Endothelial cell of umbilical vein (primary cell): ENCODE measurements around the gene NOL12. TPM values are rescaled to one million over a fixed set of nuclear protein-coding genes. Genes with fewer than 3 reads are reported as not detected.

Source experiments
- BruUV-seq: library from RNA; stranded (reverse); fragments of 400-500 nt; replicated peaks from 2 replicates; lab custom pipeline; 2021; lab: Mats Ljungman, UMichigan
- CTCF ChIA-PET: fragments of 300-600, 350-600 bp; sonication (Branson Sonifier 250); formaldehyde crosslinking; loops from one replicate; lab custom pipeline; 2021; ENCODE audit warnings: antibody characterized with exemption, inconsistent platforms; lab: Charles Lee
- POLR2A ChIA-PET: fragments of 300-600, 350-600 bp; sonication (Branson Sonifier 250); formaldehyde crosslinking; loops from one replicate; lab custom pipeline; 2021; ENCODE audit warnings: antibody characterized with exemption, inconsistent platforms; lab: Charles Lee
- DNase-seq: peaks from one replicate; pipeline ENCODE4 v3.0.0-alpha.2; 2011; ENCODE audit warnings: low read depth, low spot score
- FAIRE-seq: peaks from 2 replicates; lab custom pipeline; 2011; peaks lifted over from hg19 to GRCh38; lab: Jason Lieb, UNC
- H2AFZ ChIP-seq: 2 replicates; pipeline ENCODE4 v1.6.0; 2012; ENCODE audit warnings: low read depth, low read length, control low read depth, inconsistent platforms
- H3K27ac ChIP-seq: 2 replicates; pipeline ENCODE4 v1.5.1; 2011; ENCODE audit warnings: low read depth, mild to moderate bottlenecking, control low read depth, low read length, moderate library complexity; ENCODE audit not compliant: insufficient read depth
- H3K27me3 ChIP-seq, 2 experiments: 2 replicates each; pipeline versions ENCODE4 v1.6.0 to v1.6.1; 2011; ENCODE audit warnings: low read length in 2 of 2, mixed read lengths in 1 of 2; ENCODE audit not compliant: control insufficient read depth in 2 of 2, insufficient read depth in 2 of 2
- H3K36me3 ChIP-seq, 2 experiments: 2 replicates in 1 of 2; 3 replicates in 1 of 2; pipeline ENCODE4 v1.5.1; 2011; ENCODE audit warnings: low read length in 2 of 2, mild to moderate bottlenecking in 1 of 2, moderate library complexity in 1 of 2; ENCODE audit not compliant: control insufficient read depth in 2 of 2, insufficient read depth in 2 of 2; ENCODE audit errors: extremely low read depth in 1 of 2
- H3K4me1 ChIP-seq: 3 replicates; pipeline ENCODE4 v1.5.1; 2011; ENCODE audit warnings: mild to moderate bottlenecking, low read length; ENCODE audit not compliant: control insufficient read depth, insufficient read depth; ENCODE audit errors: extremely low read depth
- H3K4me2 ChIP-seq: 2 replicates; pipeline ENCODE4 v1.6.1; 2011; ENCODE audit warnings: low read length, control low read depth, mixed read lengths; ENCODE audit not compliant: insufficient read depth
- H3K4me3 ChIP-seq, 3 experiments: fragments of 200-600 bp in 1 of 3; sonication (generic), shearing (Covaris generic) in 1 of 3; replicated peaks in 1 of 3; 2 replicates each; pipeline ENCODE4 v1.5.1; 2011 to 2016; ENCODE audit warnings: control low read depth in 3 of 3, low read length in 3 of 3, mild to moderate bottlenecking in 2 of 3, inconsistent platforms in 1 of 3, low read depth in 1 of 3, moderate library complexity in 1 of 3; ENCODE audit not compliant: insufficient read depth in 1 of 3
- H3K79me2 ChIP-seq: 2 replicates; pipeline ENCODE4 v1.6.0; 2012; ENCODE audit warnings: low read length, inconsistent platforms; ENCODE audit not compliant: control insufficient read depth, insufficient read depth
- H3K9ac ChIP-seq: replicated peaks from 2 replicates; pipeline ENCODE3; 2011; ENCODE audit warnings: low read length, control low read depth; ENCODE audit not compliant: insufficient read depth; ENCODE audit errors: extremely low read depth
- H3K9me1 ChIP-seq: replicated peaks from 3 replicates; pipeline ENCODE4 v1.6.0; 2011; ENCODE audit warnings: mild to moderate bottlenecking, low read length; ENCODE audit not compliant: control insufficient read depth, insufficient read depth; ENCODE audit errors: extremely low read depth
- H3K9me3 ChIP-seq: replicated peaks from 2 replicates; pipeline ENCODE4 v1.5.1; 2012; ENCODE audit warnings: low read length, inconsistent platforms; ENCODE audit not compliant: control insufficient read depth, insufficient read depth
- H4K20me1 ChIP-seq: replicated peaks from 2 replicates; pipeline ENCODE3; 2011; ENCODE audit warnings: mild to moderate bottlenecking, low read length; ENCODE audit not compliant: control insufficient read depth, insufficient read depth; ENCODE audit errors: extremely low read depth
- CTCF ChIP-seq, 2 donors: IDR thresholded peaks; 1 replicate in 1 of 2; 2 replicates in 1 of 2; pipeline ENCODE4 v1.5.1; 2011; ENCODE audit warnings: low read length in 2 of 2, mild to moderate bottlenecking in 2 of 2, moderate library complexity in 2 of 2, control low read depth in 1 of 2, inconsistent platforms in 1 of 2, low read depth in 1 of 2; ENCODE audit not compliant: insufficient read depth in 1 of 2; ENCODE audit errors: extremely low read depth in 1 of 2
- EZH2 ChIP-seq: IDR thresholded peaks from 2 replicates; pipeline ENCODE4 v1.6.1; 2012; ENCODE audit warnings: borderline replicate concordance, low read depth, mild to moderate bottlenecking, moderate library complexity, low read length, inconsistent platforms; ENCODE audit not compliant: severe bottlenecking
- FOS ChIP-seq: IDR thresholded peaks from 2 replicates; pipeline ENCODE4 v1.6.1; 2011; ENCODE audit warnings: mild to moderate bottlenecking, low read length, moderate library complexity, borderline replicate concordance; ENCODE audit not compliant: insufficient read depth
- GATA2 ChIP-seq: IDR thresholded peaks from 2 replicates; pipeline ENCODE4 v1.7.0; 2011; ENCODE audit warnings: low read depth, mild to moderate bottlenecking, moderate library complexity, mixed read lengths, low read length; ENCODE audit not compliant: insufficient read length, insufficient read depth
- JUN ChIP-seq: IDR thresholded peaks from 2 replicates; pipeline ENCODE4 v1.6.1; 2011; ENCODE audit warnings: borderline replicate concordance, low read depth; ENCODE audit not compliant: insufficient read length, insufficient read depth
- MAX ChIP-seq: IDR thresholded peaks from 2 replicates; pipeline ENCODE4 v1.6.1; 2011; ENCODE audit not compliant: insufficient read depth, insufficient read length
- MYC ChIP-seq: IDR thresholded peaks from one replicate; pipeline ENCODE4 v1.6.1; 2011; ENCODE audit warnings: mild to moderate bottlenecking, low read depth, low read length
- POLR2A ChIP-seq: IDR thresholded peaks from 2 replicates; pipeline ENCODE4 v1.6.1; 2012; ENCODE audit warnings: low read depth, mild to moderate bottlenecking, control low read depth, low read length
- POLR2AphosphoS5 ChIP-seq: IDR thresholded peaks from 2 replicates; pipeline ENCODE4 v1.6.1; 2012; ENCODE audit warnings: low read depth, mild to moderate bottlenecking, control low read depth, low read length, moderate library complexity; ENCODE audit not compliant: insufficient read depth
- dilution Hi-C: fragments of 300-500 bp; cut with MboI; formaldehyde crosslinking; loops from one replicate; pipeline ENCODE4 v1.15.0; 2019; ENCODE audit warnings: low sequenced_read_pairs; ENCODE audit not compliant: extremely low pct_ligation_motif_present
- intact Hi-C: fragments of 100-400 bp; cut with micrococcal nuclease; formaldehyde crosslinking; loops from one replicate; pipeline ENCODE4 v1.10.0; 2022
- polyA plus RNA-seq, 4 experiments: library from polyadenylated mRNA; depleted of rRNA in 3 of 4; stranded (reverse) in 3 of 4; unstranded in 1 of 4; fragments of >200 nt; gene quantifications; 2 replicates each; pipeline versions ENCODE4 v1.2.1 to v1.2.3, GENCODE V29; 2011 to 2012; ENCODE audit warnings: missing spikeins in 1 of 4
- total RNA-seq: library from RNA; stranded (reverse); gene quantifications from 2 replicates; pipeline ENCODE4 v1.2.3, GENCODE V29; 2021

Gene NOL12
- total and polyA plus RNA-seq, 2 donors (not counting 3 experiments of a cell fraction or from before 2014, with no cell fraction given), result 23.2 to 29.1 TPM

GRCh38 chr22:37674248-37674647 is 11.9 kb upstream of the NOL12 start:
- intact Hi-C loops, result no loop called here

More at GRCh38 chr22:37674248-37674647, 11.9 kb upstream of the NOL12 start:
- Histone ChIP-seq H3K4me3 (no peak overlapping the region), H3K9ac (no peak overlapping the region), H4K20me1 (no peaks in the 10 kb centered on the region), H2AFZ (no peak overlapping the region), H3K79me2 (peaks cover 28% of the 10 kb centered on the region), H3K9me3 (no peaks in the 10 kb centered on the region), H3K9me1 (no peaks in the 10 kb centered on the region), H3K27me3 (no peaks in the 10 kb centered on the region), H3K4me2 (no peak overlapping the region), H3K4me1 (peaks cover 9% of the 10 kb centered on the region), H3K27ac (no peak overlapping the region), H3K36me3 (peaks cover 3 to 5% of the 10 kb centered on the region in 2 experiments)
- no peak for TF ChIP-seq FOS
- no peak for TF ChIP-seq MAX
- no peak for TF ChIP-seq EZH2
- no peak for TF ChIP-seq GATA2
- TF ChIP-seq JUN, result no peak
- TF ChIP-seq MYC, result no peak
- no peak for TF ChIP-seq POLR2A
- no peak for TF ChIP-seq CTCF (IDR thresholded peaks at IDR 0.05; ENCODE audit: extremely low read depth in 1 of 2, insufficient read depth in 1 of 2, low read depth in 1 of 2, low read length in 2 of 2)
- no peak for TF ChIP-seq POLR2AphosphoS5
- DNase-seq, result no peak
- dilution Hi-C loops, result no loop called here
- CTCF ChIA-PET, result interaction anchor here (4.0 kb wide), 1 partner anchor 31 kb away, joined by 70 read pairs; no protein-coding TSS in a partner anchor
- POLR2A ChIA-PET, result no interaction called here
- no peak for FAIRE-seq
- no TSS peak for BruUV-seq
